ENCODE measurements around the gene RGS6. TPM values are rescaled to one million over a fixed set of nuclear protein-coding genes. Genes with fewer than 3 reads are reported as not detected.

The RGS6 gene
- total RNA-seq, 4 donors from 2014 or later: 0.54 to 9.1 (median 3.3) TPM

- H3K4me1 ChIP-seq: no peaks in the 10 kb centered on the region
- TF ChIP-seq POLR2A (IDR thresholded peaks at IDR 0.05) (no peak), CTCF (IDR thresholded peaks at IDR 0.05) (no peak)
- no peak overlapping the region for H3K4me3 ChIP-seq
- no peaks in the 10 kb centered on the region for H3K9me3 ChIP-seq
- H3K27ac ChIP-seq: no peak overlapping the region
- no peaks in the 10 kb centered on the region for H3K27me3 ChIP-seq
- no peaks in the 10 kb centered on the region for H3K36me3 ChIP-seq
- DNase-seq: no peak
These were observed 162.8 kb downstream of the RGS6 start for GRCh38 chr14:72094844-72095582.

- no peaks in the 10 kb centered on the region for H3K4me1 ChIP-seq
- H3K4me3 ChIP-seq: no peak overlapping the region
- no peaks in the 10 kb centered on the region for H3K27me3 ChIP-seq
- no peak overlapping the region for H3K27ac ChIP-seq
- H3K9me3 ChIP-seq: no peaks in the 10 kb centered on the region
- no peaks in the 10 kb centered on the region for H3K36me3 ChIP-seq
- no peak for DNase-seq
- no peak for TF ChIP-seq CTCF (IDR thresholded peaks at IDR 0.05)
- no peak for TF ChIP-seq POLR2A (IDR thresholded peaks at IDR 0.05)
These were observed 165.0 kb downstream of the RGS6 start for GRCh38 chr14:72097173-72097783.

- H3K4me3 ChIP-seq: no peak overlapping the region
- no peak overlapping the region for H3K27ac ChIP-seq
- no peak for DNase-seq
- no peaks in the 10 kb centered on the region for H3K4me1 ChIP-seq
- H3K36me3 ChIP-seq: no peaks in the 10 kb centered on the region
- TF ChIP-seq POLR2A (IDR thresholded peaks at IDR 0.05) (no peak), CTCF (IDR thresholded peaks at IDR 0.05) (no peak)
- no peaks in the 10 kb centered on the region for H3K9me3 ChIP-seq
- H3K27me3 ChIP-seq: no peaks in the 10 kb centered on the region
These were observed 166.0 kb downstream of the RGS6 start for GRCh38 chr14:72098210-72098609.

GRCh38 chr14:72099566-72099965 lies 167.3 kb downstream of the RGS6 start:
- no peak for DNase-seq
- no peaks in the 10 kb centered on the region for H3K27me3 ChIP-seq
- TF ChIP-seq POLR2A (IDR thresholded peaks at IDR 0.05) (no peak), CTCF (IDR thresholded peaks at IDR 0.05) (no peak)
- no peaks in the 10 kb centered on the region for H3K4me1 ChIP-seq
- H3K27ac ChIP-seq: no peak overlapping the region
- H3K36me3 ChIP-seq: no peaks in the 10 kb centered on the region
- no peak overlapping the region for H3K4me3 ChIP-seq
- H3K9me3 ChIP-seq: no peaks in the 10 kb centered on the region

GRCh38 chr14:72104011-72104613 lies 171.9 kb downstream of the RGS6 start:
- TF ChIP-seq CTCF (IDR thresholded peaks at IDR 0.05): peak in 2 of 6 experiments; percentile 10 to 23
- TF ChIP-seq POLR2A (IDR thresholded peaks at IDR 0.05): no peak
- Histone ChIP-seq H3K4me3 (no peak overlapping the region), H3K9me3 (no peaks in the 10 kb centered on the region), H3K27ac (no peak overlapping the region), H3K27me3 (no peaks in the 10 kb centered on the region), H3K4me1 (no peaks in the 10 kb centered on the region), H3K36me3 (no peaks in the 10 kb centered on the region)
- DNase-seq: no peak
